Upper lobe of right lung (tissue), 1 donor: ENCODE data around the gene MAPKBP1. TPM values are rescaled to one million over a fixed set of nuclear protein-coding genes. Genes with fewer than 3 reads are reported as not detected.

ENCODE experiments used
- ATAC-seq: fragments of 200-7000 bp; cut with Tn5 transposase; one replicate; pipeline ENCODE4 v1.9.1; 2020; ENCODE audit warnings: mild to moderate bottlenecking, moderate library complexity
- DNase-seq: peaks from one replicate; pipeline ENCODE4 v3.0.0-alpha.2; 2020
- H3K27ac ChIP-seq: fragments of 200-600 bp; one replicate; pipeline ENCODE4 v1.8.0; 2022
- H3K27me3 ChIP-seq: fragments of 200-600 bp; one replicate; pipeline ENCODE4 v1.8.0; 2022; ENCODE audit warnings: mild to moderate bottlenecking
- H3K36me3 ChIP-seq: fragments of 200-600 bp; one replicate; pipeline ENCODE4 v1.8.0; 2022
- H3K4me1 ChIP-seq: fragments of 200-600 bp; one replicate; pipeline ENCODE4 v1.8.0; 2022
- H3K4me3 ChIP-seq: fragments of 200-600 bp; one replicate; pipeline ENCODE4 v1.8.0; 2022; ENCODE audit warnings: mild to moderate bottlenecking
- H3K9me3 ChIP-seq: fragments of 200-600 bp; one replicate; pipeline ENCODE4 v1.8.0; 2022
- CTCF ChIP-seq: fragments of 200-600 bp; IDR thresholded peaks from one replicate; pipeline ENCODE4 v1.8.0; 2022; ENCODE audit warnings: antibody characterized with exemption
- intact Hi-C: fragments of 100-400 bp; cut with DNase I; formaldehyde crosslinking; loops from one replicate; pipeline ENCODE4 v1.11.0; 2022
- total RNA-seq: library from RNA; stranded (reverse); fragmentation: NEBNext Ultra II Directional; extraction: Animal tissue kit (Norgen Biotek cat#: 25700); gene quantifications from one replicate; pipeline ENCODE4 v1.2.1, GENCODE V29; 2021
- donor health status: DM: no; HTN: yes; CAD: no; lungs with severe emphysema.

The MAPKBP1 gene
- total RNA-seq, 1 donor from 2014 or later, result 22.4 TPM

- no peaks in the 10 kb centered on the region for H3K27me3 ChIP-seq
- no peak for TF ChIP-seq CTCF
- DNase-seq, result no peak
- no peak for ATAC-seq
- H3K9me3 ChIP-seq, result no peaks in the 10 kb centered on the region
- no peaks in the 10 kb centered on the region for H3K36me3 ChIP-seq
- peaks cover 29% of the 10 kb centered on the region for H3K4me1 ChIP-seq
- no peak overlapping the region for H3K27ac ChIP-seq
- intact Hi-C loops, result no loop called here
- no peak overlapping the region for H3K4me3 ChIP-seq
These were observed 14.0 kb downstream of the MAPKBP1 start for GRCh38 chr15:41788262-41788661.

GRCh38 chr15:41789236-41789635 lies 15.0 kb downstream of the MAPKBP1 start:
- no peaks in the 10 kb centered on the region for H3K36me3 ChIP-seq
- H3K4me1 ChIP-seq, result peaks cover 29% of the 10 kb centered on the region
- intact Hi-C loops, result no loop called here
- H3K27ac ChIP-seq, result no peak overlapping the region
- TF ChIP-seq CTCF, result no peak
- no peaks in the 10 kb centered on the region for H3K27me3 ChIP-seq
- DNase-seq (no peak), ATAC-seq (no peak)
- no peaks in the 10 kb centered on the region for H3K9me3 ChIP-seq
- no peak overlapping the region for H3K4me3 ChIP-seq

- ATAC-seq (no peak), DNase-seq (no peak)
- Histone ChIP-seq H3K4me3 (no peak overlapping the region), H3K27ac (no peak overlapping the region), H3K9me3 (no peaks in the 10 kb centered on the region), H3K4me1 (peaks cover 29% of the 10 kb centered on the region), H3K27me3 (no peaks in the 10 kb centered on the region), H3K36me3 (no peaks in the 10 kb centered on the region)
- intact Hi-C loops, result no loop called here
- TF ChIP-seq CTCF, result no peak
These were observed 15.4 kb downstream of the MAPKBP1 start for GRCh38 chr15:41789662-41790061.

- no peak for TF ChIP-seq CTCF
- intact Hi-C loops, result no loop called here
- H3K9me3 ChIP-seq, result no peaks in the 10 kb centered on the region
- H3K4me3 ChIP-seq, result no peak overlapping the region
- no peak for DNase-seq
- peaks cover 29% of the 10 kb centered on the region for H3K4me1 ChIP-seq
- no peaks in the 10 kb centered on the region for H3K27me3 ChIP-seq
- H3K27ac ChIP-seq, result peak overlapping the region; percentile 5
- H3K36me3 ChIP-seq, result no peaks in the 10 kb centered on the region
- ATAC-seq, result no peak
These were observed 15.9 kb downstream of the MAPKBP1 start for GRCh38 chr15:41790169-41790568.

- no peaks in the 10 kb centered on the region for H3K27me3 ChIP-seq
- H3K36me3 ChIP-seq, result no peaks in the 10 kb centered on the region
- no peak overlapping the region for H3K4me3 ChIP-seq
- TF ChIP-seq CTCF, result no peak
- peak overlapping the region; percentile 38 for H3K27ac ChIP-seq
- peaks cover 31% of the 10 kb centered on the region for H3K4me1 ChIP-seq
- intact Hi-C loops, result no loop called here
- ATAC-seq, result peak; percentile 68
- H3K9me3 ChIP-seq, result no peaks in the 10 kb centered on the region
- no peak for DNase-seq
These were observed 16.7 kb downstream of the MAPKBP1 start for GRCh38 chr15:41790756-41791546.

GRCh38 chr15:41791547-41791937 lies 17.3 kb downstream of the MAPKBP1 start:
- Histone ChIP-seq H3K27ac (peak overlapping the region; percentile 38), H3K27me3 (no peaks in the 10 kb centered on the region), H3K9me3 (no peaks in the 10 kb centered on the region), H3K36me3 (no peaks in the 10 kb centered on the region), H3K4me3 (no peak overlapping the region), H3K4me1 (peaks cover 36% of the 10 kb centered on the region)
- no peak for TF ChIP-seq CTCF
- no peak for ATAC-seq
- intact Hi-C loops, result no loop called here
- DNase-seq, result no peak
